Measurements from ENCODE around the gene CHEK1. TPM values are rescaled to one million over a fixed set of nuclear protein-coding genes. Genes with fewer than 3 reads are reported as not detected.
A peak's percentile ranks its signal among the peaks of the same experiment; 100 is the strongest.

The CHEK1 gene
- total RNA-seq, 1 donor from 2014 or later: 25.9 TPM

DNA sequence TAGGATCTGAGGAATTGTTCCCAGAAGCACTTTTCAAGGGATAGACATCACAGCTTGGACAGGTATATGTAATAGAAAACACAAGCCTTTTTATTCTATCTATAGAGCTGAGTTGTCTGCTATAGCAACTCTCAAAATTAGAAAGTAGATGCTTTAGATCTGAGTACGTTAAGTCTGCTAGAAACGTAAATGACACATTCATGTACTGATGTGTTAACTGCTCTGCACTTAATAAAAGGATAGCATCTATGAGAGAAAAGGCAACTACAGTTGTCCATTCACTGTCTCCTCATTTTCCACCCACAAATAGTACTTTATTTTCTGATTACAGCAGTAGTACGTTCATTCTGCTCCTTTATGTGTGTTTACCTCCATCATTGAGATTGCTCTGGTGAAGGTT lies 38.3 kb upstream of the CHEK1 start:
- peaks cover 8% of the 10 kb centered on the region for H3K4me1 Mint-ChIP-seq
- H3K27ac Mint-ChIP-seq: no peak overlapping the region
- H3K36me3 Mint-ChIP-seq: peaks cover 17% of the 10 kb centered on the region
- no peaks in the 10 kb centered on the region for H3K27me3 Mint-ChIP-seq (ENCODE audit: low read depth)
- H3K9me3 Mint-ChIP-seq: no peaks in the 10 kb centered on the region
- no peak for DNase-seq (ENCODE audit: low spot score in 2 of 2, unreplicated experiment in 2 of 2)
- no peak for TF ChIP-seq CTCF (IDR thresholded peaks at IDR 0.05; ENCODE audit: unreplicated experiment)
- H3K4me3 Mint-ChIP-seq: no peak overlapping the region

DNA sequence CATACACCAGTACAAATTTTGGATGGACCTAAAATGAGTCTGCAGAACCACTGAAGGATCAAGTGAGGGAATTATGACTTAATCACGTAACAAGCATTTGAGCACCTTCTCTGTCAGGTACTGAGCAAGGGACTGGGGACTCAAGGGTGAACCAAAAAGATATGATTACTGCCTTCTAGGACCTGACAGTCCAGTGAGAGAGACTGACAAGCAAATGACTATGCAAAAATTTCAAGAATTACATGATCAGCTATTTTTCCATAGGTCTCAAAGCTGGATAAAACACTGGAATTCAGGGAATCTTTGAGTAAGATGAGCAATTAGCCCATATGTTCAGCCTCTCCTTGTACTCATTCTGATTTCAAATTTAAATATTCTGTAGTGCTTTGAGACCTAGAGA lies 37.5 kb upstream of the CHEK1 start:
- Mint-ChIP-seq H3K4me3 (no peak overlapping the region), H3K27me3 (ENCODE audit: low read depth) (no peaks in the 10 kb centered on the region), H3K9me3 (no peaks in the 10 kb centered on the region), H3K36me3 (peaks cover 16% of the 10 kb centered on the region), H3K4me1 (peaks cover 10% of the 10 kb centered on the region), H3K27ac (no peak overlapping the region)
- no peak for TF ChIP-seq CTCF (IDR thresholded peaks at IDR 0.05; ENCODE audit: unreplicated experiment)
- no peak for DNase-seq (ENCODE audit: low spot score in 2 of 2, unreplicated experiment in 2 of 2)

DNA sequence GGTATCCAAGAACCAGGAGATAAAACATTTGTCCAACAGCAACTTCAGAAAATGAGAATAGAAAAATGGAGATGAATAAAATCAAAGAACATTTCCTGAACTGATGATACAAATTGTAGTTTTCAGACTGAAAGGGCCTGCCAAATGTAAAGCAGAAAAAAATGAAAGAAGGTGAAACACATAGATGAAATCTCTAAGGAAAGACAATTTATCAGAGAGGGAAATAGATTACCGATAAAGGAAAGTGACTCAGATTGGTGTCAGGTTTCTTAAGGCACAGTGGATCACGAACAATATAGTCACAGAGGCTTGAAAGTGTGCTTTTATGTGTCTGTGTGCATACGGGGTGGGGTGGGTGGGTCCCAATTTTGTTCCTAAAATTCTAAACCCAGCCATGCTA lies 36.5 kb upstream of the CHEK1 start:
- no peak overlapping the region for H3K27ac Mint-ChIP-seq
- DNase-seq (ENCODE audit: low spot score in 2 of 2, unreplicated experiment in 2 of 2): no peak
- TF ChIP-seq CTCF (IDR thresholded peaks at IDR 0.05; ENCODE audit: unreplicated experiment): no peak
- H3K4me1 Mint-ChIP-seq: peaks cover 15% of the 10 kb centered on the region
- H3K36me3 Mint-ChIP-seq: peaks cover 12% of the 10 kb centered on the region
- H3K27me3 Mint-ChIP-seq (ENCODE audit: low read depth): no peaks in the 10 kb centered on the region
- H3K9me3 Mint-ChIP-seq: no peaks in the 10 kb centered on the region
- H3K4me3 Mint-ChIP-seq: no peak overlapping the region

DNA sequence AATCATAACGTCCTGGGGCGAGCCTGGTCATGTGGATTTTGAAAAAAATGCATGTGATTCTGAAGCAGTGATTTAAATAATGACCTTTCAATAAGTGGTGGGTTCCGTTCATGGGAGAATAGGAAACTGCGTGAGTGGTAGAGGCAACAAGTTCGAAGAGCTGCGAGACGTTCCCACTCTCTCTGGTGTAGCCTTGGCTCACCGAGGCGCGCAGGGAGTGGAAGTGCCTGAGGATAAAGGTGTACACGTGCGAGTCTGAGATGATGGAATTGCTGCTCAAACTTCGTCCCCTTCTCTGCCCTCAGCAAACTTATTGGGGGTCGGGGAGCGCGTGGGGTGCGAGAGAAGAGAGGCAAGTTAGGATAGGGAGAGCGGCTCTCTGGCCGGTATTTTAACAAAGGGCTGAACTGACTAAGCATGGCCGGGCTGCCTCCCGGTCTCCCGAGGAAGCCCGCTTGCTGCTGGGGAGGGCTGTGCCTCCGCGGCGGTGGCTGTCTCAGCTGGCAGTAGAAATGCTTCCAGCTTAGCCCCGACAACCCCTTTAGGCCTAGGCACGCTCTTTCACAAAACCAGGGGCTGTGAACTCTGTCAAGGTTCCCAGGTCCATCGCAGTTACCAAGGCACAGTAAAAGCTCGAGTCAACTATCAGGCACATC lies 33.2 kb upstream of the CHEK1 start:
- H3K4me3 Mint-ChIP-seq: peak overlapping the region; percentile 90
- H3K4me1 Mint-ChIP-seq: peaks cover 32% of the 10 kb centered on the region
- H3K9me3 Mint-ChIP-seq: no peaks in the 10 kb centered on the region
- DNase-seq (ENCODE audit: low spot score in 2 of 2, unreplicated experiment in 2 of 2): peak; percentile 31 to 70
- no peaks in the 10 kb centered on the region for H3K27me3 Mint-ChIP-seq (ENCODE audit: low read depth)
- TF ChIP-seq CTCF (IDR thresholded peaks at IDR 0.05; ENCODE audit: unreplicated experiment): no peak
- H3K36me3 Mint-ChIP-seq: peaks cover 5% of the 10 kb centered on the region
- peak overlapping the region; percentile 98 for H3K27ac Mint-ChIP-seq

- Mint-ChIP-seq H3K4me1 (peaks cover 32% of the 10 kb centered on the region), H3K4me3 (peak within 1 kb of the TSS; percentile 90), H3K27me3 (ENCODE audit: low read depth) (no peaks in the 10 kb centered on the region), H3K9me3 (no peaks in the 10 kb centered on the region), H3K36me3 (peaks cover 8% of the 10 kb centered on the region), H3K27ac (peak within 1 kb of the TSS; percentile 98)
- no peak for TF ChIP-seq CTCF (IDR thresholded peaks at IDR 0.05; ENCODE audit: unreplicated experiment)
- DNase-seq (ENCODE audit: low spot score in 2 of 2, unreplicated experiment in 2 of 2): peak; percentile 98 to 99
These were observed 32.5 kb upstream of the CHEK1 start, which contains the start of gene STT3A for GRCh38 chr11:125592305-125593113. Gene STT3A (plus strand): TSS chr11:125592852. CDS start chr11:125595916, 3,064 bp downstream.
